Lower leg skin (tissue), 4 donors: ENCODE data around the gene GGA2. TPM values are rescaled to one million over a fixed set of nuclear protein-coding genes. Genes with fewer than 3 reads are reported as not detected.

ENCODE experiments used
- DNase-seq, 2 donors: peaks; one replicate each; pipeline ENCODE4 v3.0.0-alpha.2; 2019; ENCODE audit warnings: low spot score in 2 of 2
- H3K4me3 ChIP-seq: fragments of 200-600 bp; sonication (generic); 2 replicates; pipeline ENCODE4 v1.5.1; 2017; ENCODE audit warnings: mild to moderate bottlenecking, low read depth; ENCODE audit not compliant: poor library complexity, severe bottlenecking
- CTCF ChIP-seq, 3 donors: fragments of 450-650 bp; IDR thresholded peaks; one replicate each; pipeline ENCODE4 v1.5.1; 2016; ENCODE audit warnings: antibody characterized with exemption in 3 of 3, mild to moderate bottlenecking in 3 of 3, moderate library complexity in 2 of 3
- POLR2A ChIP-seq, 2 donors: fragments of 450-650 bp; IDR thresholded peaks; one replicate each; pipeline ENCODE4 v1.6.1; 2016 to 2017; ENCODE audit warnings: antibody characterized with exemption in 2 of 2, mild to moderate bottlenecking in 1 of 2, moderate library complexity in 1 of 2
- WGBS, 2 donors: methylation state at CpG; one replicate each; pipeline ENCODE4 v1.1.5; 2018; 5-methylcytosine and 5-hydroxymethylcytosine counted together
- intact Hi-C: fragments of 100-400 bp; cut with DNase I; formaldehyde crosslinking; loops from one replicate; pipeline ENCODE4 v1.15.0; 2023; ENCODE audit warnings: low total_unique reads
- total RNA-seq, 4 donors: library from RNA; depleted of rRNA; stranded (reverse); fragments of >200 nt; gene quantifications; one replicate each; pipeline ENCODE4 v1.1.0, GENCODE V29; 2016

Gene GGA2
- total RNA-seq, 4 donors from 2014 or later, result 40.7 to 80.4 (median 61.4) TPM

DNA sequence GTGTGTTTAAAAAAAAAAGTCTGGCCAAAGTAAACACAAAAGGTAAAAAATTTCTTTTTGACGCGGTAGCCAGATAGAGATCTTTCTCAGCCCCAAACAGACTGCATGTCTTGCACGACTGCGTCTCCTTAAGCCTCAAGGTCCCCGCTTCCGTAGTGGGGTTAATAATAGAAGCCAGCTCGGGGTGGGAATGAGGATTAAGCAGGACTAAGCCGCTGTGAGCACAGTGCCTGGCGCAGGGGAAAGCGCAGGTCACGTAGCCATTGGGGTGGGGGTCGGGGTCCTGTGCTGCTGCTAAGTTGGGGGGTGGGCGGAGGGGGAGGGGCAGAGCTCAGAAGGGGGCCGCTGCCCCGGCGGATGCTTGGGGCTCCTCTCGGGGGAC is 521 bp downstream of the GGA2 start:
- 0% methylated on average over 13 to 15 of the region's 17 CpGs for WGBS, 2 donors
- no peak for TF ChIP-seq CTCF (IDR thresholded peaks at IDR 0.05)
- TF ChIP-seq POLR2A (IDR thresholded peaks at IDR 0.05), result no peak
- DNase-seq, result no peak
- H3K4me3 ChIP-seq, result peak overlapping the region; percentile 63
- intact Hi-C loops, result no loop called here

GRCh38 chr16:23509441-23509754 is 896 bp downstream of the GGA2 start:
- no peak for DNase-seq
- intact Hi-C loops, result no loop called here
- TF ChIP-seq POLR2A (IDR thresholded peaks at IDR 0.05) (no peak), CTCF (IDR thresholded peaks at IDR 0.05) (no peak)
- WGBS, 2 donors, result 0 to 6% methylated on average over 5 of the region's 5 CpGs
- H3K4me3 ChIP-seq, result peak overlapping the region; percentile 63

DNA sequence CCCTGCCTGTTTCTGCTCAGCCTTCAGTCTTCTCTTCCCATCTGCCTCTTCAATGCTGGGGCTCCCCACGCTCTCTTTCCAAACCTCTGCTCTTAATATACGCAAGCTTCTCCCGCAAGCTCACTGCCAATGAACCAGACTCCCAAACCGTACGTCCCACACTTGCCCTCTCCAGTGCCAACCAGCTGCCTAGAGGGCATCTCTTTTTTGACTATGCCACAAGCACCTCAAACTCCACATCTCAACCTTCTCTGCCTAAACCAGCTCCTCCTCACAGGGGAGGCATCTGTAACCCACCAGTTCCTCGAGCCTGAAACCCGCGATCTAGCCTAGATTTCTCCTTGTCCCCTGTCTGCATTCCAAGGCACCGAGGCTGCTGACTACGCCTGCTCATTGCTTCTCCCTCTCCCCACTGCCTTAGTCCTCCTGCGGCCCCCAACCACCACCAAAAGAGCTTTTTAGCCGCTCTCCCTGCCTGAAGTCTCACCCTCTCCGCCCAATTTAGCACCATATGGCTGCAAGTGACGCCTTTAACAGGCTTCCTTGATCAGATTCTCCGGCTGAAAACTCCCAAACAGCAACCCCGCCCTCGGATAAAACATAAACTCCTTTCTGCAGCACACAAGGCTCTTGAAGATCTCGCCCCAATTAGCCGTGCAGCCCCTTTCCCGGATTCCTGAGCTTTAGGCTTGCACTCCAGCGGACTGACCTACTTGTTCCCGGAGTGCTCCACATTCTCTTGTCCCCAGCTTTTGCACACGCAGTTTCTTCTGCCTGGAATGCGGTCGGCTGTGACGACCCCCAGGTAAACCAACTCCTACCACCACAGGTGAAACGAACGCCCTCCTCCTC is 1.5 kb downstream of the GGA2 start:
- TF ChIP-seq CTCF (IDR thresholded peaks at IDR 0.05) (no peak), POLR2A (IDR thresholded peaks at IDR 0.05) (no peak)
- DNase-seq, result no peak
- WGBS, 2 donors, result 7 to 13% methylated on average over 28 of the region's 28 CpGs
- peak overlapping the region; percentile 63 for H3K4me3 ChIP-seq
- intact Hi-C loops, result no loop called here

- 95 to 96% methylated on average over 8 of the region's 8 CpGs for WGBS, 2 donors
- H3K4me3 ChIP-seq, result no peak overlapping the region
- no peak for DNase-seq
- intact Hi-C loops, result no loop called here
- TF ChIP-seq POLR2A (IDR thresholded peaks at IDR 0.05), result no peak
- no peak for TF ChIP-seq CTCF (IDR thresholded peaks at IDR 0.05)
These were observed 3.7 kb downstream of the GGA2 start for GRCh38 chr16:23506606-23506994.

DNA sequence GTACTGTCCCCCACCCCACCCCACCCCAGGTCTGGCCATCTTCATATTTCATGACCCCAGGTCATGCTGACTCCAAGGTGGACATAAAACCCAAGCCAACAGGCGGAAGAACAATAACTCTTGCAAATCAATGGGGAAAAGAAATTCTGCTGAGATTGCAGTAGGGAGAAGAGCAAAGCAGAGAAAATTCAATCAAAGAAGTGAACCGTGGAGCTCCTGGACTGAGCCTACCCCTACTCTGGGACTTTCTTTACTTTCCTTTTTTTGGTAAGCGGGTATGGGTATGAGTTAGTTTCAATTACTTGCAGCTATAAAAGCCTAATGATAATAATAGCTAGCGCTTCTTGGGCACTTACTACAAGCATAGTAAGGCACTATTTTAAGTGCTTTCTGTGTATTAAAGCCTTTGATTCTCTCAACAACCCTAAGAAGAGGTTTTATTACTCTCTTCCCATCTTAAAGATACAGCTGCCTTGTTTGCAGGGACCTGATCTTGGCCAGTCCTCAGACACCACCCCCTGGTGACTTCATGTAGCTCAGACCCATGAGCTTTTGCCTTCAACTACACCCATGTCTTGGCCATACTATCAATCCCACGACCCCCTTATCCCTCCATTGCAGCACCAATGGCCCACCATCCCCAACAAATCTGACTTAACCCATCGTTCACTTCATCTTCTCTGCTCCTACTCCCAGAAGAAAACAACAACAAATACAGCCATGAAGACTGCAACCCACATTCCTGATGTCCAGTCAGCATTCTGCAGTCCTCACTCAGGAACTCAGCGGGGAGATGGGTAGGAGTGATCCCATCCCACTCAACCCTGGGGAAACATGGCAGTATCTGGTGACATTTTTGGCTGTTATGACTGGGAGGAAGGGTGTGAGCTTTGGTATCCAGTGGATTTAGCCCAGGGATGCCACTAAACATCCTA is 4.4 kb downstream of the GGA2 start:
- 80 to 84% methylated on average over 7 of the region's 7 CpGs for WGBS, 2 donors
- DNase-seq, result no peak
- intact Hi-C loops, result no loop called here
- no peak overlapping the region for H3K4me3 ChIP-seq
- TF ChIP-seq CTCF (IDR thresholded peaks at IDR 0.05), result no peak
- no peak for TF ChIP-seq POLR2A (IDR thresholded peaks at IDR 0.05)
